ENCODE data around the gene C2CD2L.

GRCh38 chr11:119114351-119114750 is 7.2 kb downstream of the C2CD2L start:
- TF ChIP-seq CTCF (conservative IDR thresholded peaks at IDR 0.05 in 1 of 2, IDR thresholded peaks at IDR 0.05 in 1 of 2; ENCODE audit: low read depth in 1 of 2, low read length in 2 of 2), result no peak
- TF ChIP-seq EZH2 (IDR thresholded peaks at IDR 0.05; ENCODE audit: low read length, missing control alignments), result no peak

Data from fibroblast of lung (primary cell).